Esophagus muscularis mucosa (tissue), 4 donors: Measurements from ENCODE around the gene KLHL6. TPM values are rescaled to one million over a fixed set of nuclear protein-coding genes. Genes with fewer than 3 reads are reported as not detected.

Experiments used
- DNase-seq: peaks from one replicate; pipeline ENCODE4 v3.0.0-alpha.2; 2017; ENCODE audit errors: extremely low spot score
- H3K27ac ChIP-seq, 4 donors: fragments of 200-600 bp; sonication (generic); replicated peaks in 1 of 4; 1 replicate in 3 of 4; 2 replicates in 1 of 4; pipeline ENCODE4 v1.5.1; 2016 to 2019; ENCODE audit warnings: mild to moderate bottlenecking in 1 of 4
- H3K27me3 ChIP-seq, 4 donors: fragments of 200-600 bp; sonication (generic); one replicate each; pipeline versions ENCODE4 v1.5.1 to v1.6.0; 2016 to 2019
- H3K36me3 ChIP-seq, 4 donors: fragments of 200-600 bp; sonication (generic); one replicate each; pipeline ENCODE4 v1.5.1; 2016 to 2019
- H3K4me1 ChIP-seq, 4 donors: fragments of 200-600 bp; sonication (generic); one replicate each; pipeline ENCODE4 v1.5.1; 2016 to 2019
- H3K4me3 ChIP-seq, 4 donors: fragments of 200-600 bp; sonication (generic); 1 replicate in 2 of 4; 2 replicates in 2 of 4; pipeline ENCODE4 v1.5.1; 2016 to 2019; ENCODE audit warnings: mild to moderate bottlenecking in 4 of 4, moderate library complexity in 1 of 4
- H3K9me3 ChIP-seq, 4 donors: fragments of 200-600 bp; sonication (generic); 1 replicate in 3 of 4; 2 replicates in 1 of 4; pipeline ENCODE4 v1.5.1; 2016 to 2019
- EP300 ChIP-seq: sonication (generic); formaldehyde crosslinking; IDR thresholded peaks from one replicate; pipeline ENCODE4 v1.6.1; 2017; ENCODE audit warnings: antibody characterized with exemption
- POLR2A ChIP-seq: fragments of 450-650 bp; IDR thresholded peaks from one replicate; pipeline ENCODE4 v1.6.1; 2017; ENCODE audit warnings: antibody characterized with exemption, moderate library complexity, mild to moderate bottlenecking, low read depth
- POLR2AphosphoS5 ChIP-seq, 2 donors: sonication (generic); formaldehyde crosslinking; IDR thresholded peaks; one replicate each; pipeline ENCODE4 v1.6.1; 2017; ENCODE audit warnings: antibody characterized with exemption in 2 of 2
- WGBS: methylation state at CpG from one replicate; pipeline ENCODE4 v1.1.5; 2018; 5-methylcytosine and 5-hydroxymethylcytosine counted together
- intact Hi-C: fragments of 100-400 bp; cut with DNase I; formaldehyde crosslinking; loops from one replicate; pipeline ENCODE4 v1.15.1; 2023
- total RNA-seq, 4 donors: library from RNA; depleted of rRNA; stranded (reverse); fragments of >200 nt; gene quantifications; one replicate each; pipeline versions ENCODE4 v1.1.0 to v1.2.1, GENCODE V29; 2016
- TF ChIP-seq, protein P1 (sequence below), 3 experiments: fragments of 200-600 bp in 2 of 3; fragments of 450-650 bp in 1 of 3; sonication (generic) in 2 of 3; IDR thresholded peaks; one replicate each; pipeline ENCODE4 v1.5.1; 2017 to 2019; ENCODE audit warnings: antibody characterized with exemption in 3 of 3, mild to moderate bottlenecking in 2 of 3, moderate library complexity in 1 of 3

Gene KLHL6
- total RNA-seq, 4 donors from 2014 or later, result 0.71 to 4.1 (median 1.3) TPM

DNA sequence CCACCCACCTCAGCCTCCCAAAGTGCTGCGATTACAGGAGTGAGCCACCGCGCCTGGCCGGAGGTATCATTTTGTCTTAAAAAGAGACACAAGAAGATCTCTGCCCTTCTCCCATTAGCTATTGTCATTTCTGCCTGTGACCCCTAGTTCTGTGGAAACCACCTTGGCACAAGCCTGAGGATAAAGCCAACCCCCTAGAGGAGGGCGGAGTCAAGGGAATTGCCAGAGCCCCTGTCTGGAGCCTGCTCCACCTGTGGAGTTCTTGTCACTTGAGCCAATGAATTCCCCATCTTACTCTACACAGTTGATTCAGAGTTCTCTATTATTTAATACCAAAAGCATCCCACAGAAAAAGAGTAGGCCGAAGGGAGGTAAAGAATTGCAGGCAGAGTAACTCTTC is 34.9 kb upstream of the KLHL6 start:
- H3K4me1 ChIP-seq, result peaks cover 0 to 17% (median 5%) of the 10 kb centered on the region in 4 donors
- H3K27me3 ChIP-seq, result no peaks in the 10 kb centered on the region
- H3K9me3 ChIP-seq, result no peaks in the 10 kb centered on the region
- DNase-seq, result no peak
- intact Hi-C loops, result no loop called here
- TF ChIP-seq POLR2A (no peak), EP300 (no peak), POLR2AphosphoS5 (IDR thresholded peaks at IDR 0.05) (no peak)
- TF ChIP-seq, protein P1, sequence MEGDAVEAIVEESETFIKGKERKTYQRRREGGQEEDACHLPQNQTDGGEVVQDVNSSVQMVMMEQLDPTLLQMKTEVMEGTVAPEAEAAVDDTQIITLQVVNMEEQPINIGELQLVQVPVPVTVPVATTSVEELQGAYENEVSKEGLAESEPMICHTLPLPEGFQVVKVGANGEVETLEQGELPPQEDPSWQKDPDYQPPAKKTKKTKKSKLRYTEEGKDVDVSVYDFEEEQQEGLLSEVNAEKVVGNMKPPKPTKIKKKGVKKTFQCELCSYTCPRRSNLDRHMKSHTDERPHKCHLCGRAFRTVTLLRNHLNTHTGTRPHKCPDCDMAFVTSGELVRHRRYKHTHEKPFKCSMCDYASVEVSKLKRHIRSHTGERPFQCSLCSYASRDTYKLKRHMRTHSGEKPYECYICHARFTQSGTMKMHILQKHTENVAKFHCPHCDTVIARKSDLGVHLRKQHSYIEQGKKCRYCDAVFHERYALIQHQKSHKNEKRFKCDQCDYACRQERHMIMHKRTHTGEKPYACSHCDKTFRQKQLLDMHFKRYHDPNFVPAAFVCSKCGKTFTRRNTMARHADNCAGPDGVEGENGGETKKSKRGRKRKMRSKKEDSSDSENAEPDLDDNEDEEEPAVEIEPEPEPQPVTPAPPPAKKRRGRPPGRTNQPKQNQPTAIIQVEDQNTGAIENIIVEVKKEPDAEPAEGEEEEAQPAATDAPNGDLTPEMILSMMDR (IDR thresholded peaks at IDR 0.05), result no peak
- WGBS, result 94% methylated on average over 2 of the region's 6 CpGs
- H3K4me3 ChIP-seq, result no peak overlapping the region
- no peaks in the 10 kb centered on the region for H3K36me3 ChIP-seq
- no peak overlapping the region for H3K27ac ChIP-seq

DNA sequence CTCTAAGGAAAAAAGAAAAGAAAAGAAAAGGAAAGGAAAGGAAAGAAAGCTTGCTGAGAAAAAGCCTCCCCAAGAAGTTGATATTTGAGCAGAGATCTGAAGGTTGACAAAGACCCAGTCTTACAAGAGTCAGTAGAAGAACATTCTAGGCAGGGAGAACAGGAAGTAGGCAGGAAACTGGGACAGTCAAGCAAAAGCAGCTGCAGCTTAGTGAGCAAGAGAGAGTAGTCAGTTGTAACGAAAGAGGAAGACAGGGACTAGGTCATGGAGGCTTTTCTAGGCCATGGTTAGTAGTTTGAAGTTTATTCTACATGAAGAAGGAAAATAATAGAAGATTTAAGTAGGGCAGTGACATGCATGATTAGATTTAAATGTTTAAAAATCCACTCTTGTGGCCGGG is 31.8 kb upstream of the KLHL6 start:
- intact Hi-C loops, result no loop called here
- DNase-seq, result no peak
- Histone ChIP-seq H3K4me3 (no peak overlapping the region), H3K9me3 (no peaks in the 10 kb centered on the region), H3K36me3 (no peaks in the 10 kb centered on the region), H3K27me3 (no peaks in the 10 kb centered on the region), H3K4me1 (peaks cover 21 to 46% (median 35%) of the 10 kb centered on the region in 4 donors), H3K27ac (no peak overlapping the region)
- TF ChIP-seq POLR2AphosphoS5 (IDR thresholded peaks at IDR 0.05), result no peak
- TF ChIP-seq POLR2A, result no peak
- TF ChIP-seq EP300, result no peak
- TF ChIP-seq, protein P1 (IDR thresholded peaks at IDR 0.05), result no peak
- WGBS, result 82% methylated on average over 2 of the region's 2 CpGs

DNA sequence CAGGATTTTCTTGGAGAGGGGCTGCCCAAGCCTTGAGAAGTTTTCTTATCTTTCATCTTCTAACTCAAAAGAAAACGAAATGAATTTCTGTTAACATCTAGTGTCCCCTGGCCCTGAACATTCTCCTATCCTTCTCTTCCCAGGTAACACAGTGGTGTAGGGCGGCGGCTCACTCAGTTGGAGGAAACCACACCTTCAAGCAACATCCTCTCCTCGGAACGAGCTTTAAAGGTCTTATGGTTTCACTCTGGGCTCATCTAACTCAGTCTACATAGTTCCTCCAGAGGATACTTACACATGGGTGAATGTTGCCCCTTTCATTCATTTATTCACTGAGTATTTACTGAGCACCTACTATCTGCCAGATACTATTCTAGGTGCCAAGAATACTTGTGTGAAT is 31.0 kb upstream of the KLHL6 start:
- H3K27ac ChIP-seq, result no peak overlapping the region
- WGBS, result 72% methylated on average over 5 of the region's 5 CpGs
- TF ChIP-seq POLR2A (no peak), POLR2AphosphoS5 (IDR thresholded peaks at IDR 0.05) (no peak), EP300 (no peak)
- TF ChIP-seq, protein P1 (IDR thresholded peaks at IDR 0.05), result no peak
- H3K4me1 ChIP-seq, result peaks cover 21 to 39% (median 37%) of the 10 kb centered on the region in 4 donors
- H3K36me3 ChIP-seq, result no peaks in the 10 kb centered on the region
- intact Hi-C loops, result no loop called here
- H3K4me3 ChIP-seq, result no peak overlapping the region
- H3K9me3 ChIP-seq, result no peaks in the 10 kb centered on the region
- H3K27me3 ChIP-seq, result no peaks in the 10 kb centered on the region
- no peak for DNase-seq

DNA sequence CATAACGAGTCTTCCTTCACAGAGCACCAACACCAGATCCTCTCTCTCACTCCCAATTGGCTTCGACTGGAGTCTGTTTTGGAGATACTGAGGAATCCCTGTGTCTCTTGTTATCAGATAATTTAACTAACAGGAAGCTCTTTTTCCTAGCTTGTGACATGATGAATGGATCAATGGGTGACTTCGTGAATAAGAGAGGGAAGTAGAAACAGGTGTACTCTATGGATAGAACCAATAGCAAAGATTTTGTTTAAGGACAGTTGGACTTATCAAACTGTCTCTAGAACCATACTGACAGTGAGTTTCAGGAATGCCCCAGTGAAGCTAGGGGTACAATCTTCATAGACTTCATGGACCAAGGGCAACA is 29.4 kb upstream of the KLHL6 start:
- peak overlapping the region; percentile 66 to 81 (median 72) for H3K27ac ChIP-seq
- intact Hi-C loops, result no loop called here

More for the DNA sequence above, 29.4 kb upstream of the KLHL6 start:
- WGBS, result 38% methylated on average over 3 of the region's 3 CpGs
- no peaks in the 10 kb centered on the region for H3K36me3 ChIP-seq
- H3K4me1 ChIP-seq, result peaks cover 26 to 52% (median 47%) of the 10 kb centered on the region in 4 donors
- DNase-seq, result no peak
- H3K4me3 ChIP-seq, result no peak overlapping the region
- no peak for TF ChIP-seq EP300
- TF ChIP-seq POLR2AphosphoS5 (IDR thresholded peaks at IDR 0.05), result no peak
- TF ChIP-seq, protein P1 (IDR thresholded peaks at IDR 0.05), result no peak
- TF ChIP-seq POLR2A, result no peak
- H3K9me3 ChIP-seq, result no peaks in the 10 kb centered on the region
- no peaks in the 10 kb centered on the region for H3K27me3 ChIP-seq
